DOHH2 (cell line): ENCODE measurements around the gene LBX1.

Experiments
- EZH2phosphoT487 ChIP-seq: fragments of 200-600 bp; sonication (generic); IDR thresholded peaks from 2 replicates; pipeline ENCODE4 v1.6.1; 2017; ENCODE audit warnings: borderline replicate concordance, mild to moderate bottlenecking, antibody characterized with exemption, low read length, moderate library complexity, mixed read lengths
- TF ChIP-seq, protein P1 (sequence below): fragments of 200-600 bp; sonication (generic); IDR thresholded peaks from one replicate; pipeline ENCODE4 v1.5.1; 2014; ENCODE audit warnings: antibody characterized with exemption, mild to moderate bottlenecking, low read depth, low read length; ENCODE audit not compliant: poor library complexity, severe bottlenecking

DNA sequence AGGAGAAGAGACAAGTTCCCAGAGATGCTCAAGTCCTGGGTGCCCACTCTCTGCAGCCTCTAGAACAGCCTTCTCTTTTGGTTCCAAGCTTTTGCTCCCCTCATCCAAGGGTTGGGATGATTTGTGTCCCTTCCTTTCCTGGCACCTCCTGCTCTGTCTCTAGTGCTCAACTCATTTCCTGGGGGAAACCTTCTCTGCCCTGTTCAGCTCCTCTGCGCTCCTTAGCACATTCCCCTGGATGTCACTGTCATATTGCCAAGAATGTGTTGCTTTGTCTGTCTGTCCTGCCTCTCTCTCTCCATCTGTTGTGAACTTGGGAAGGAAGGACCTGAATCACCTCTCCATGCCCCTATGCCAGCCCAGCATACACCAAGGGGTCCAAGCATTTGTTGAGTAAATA lies 5.1 kb upstream of the LBX1 start:
- TF ChIP-seq, protein P1, sequence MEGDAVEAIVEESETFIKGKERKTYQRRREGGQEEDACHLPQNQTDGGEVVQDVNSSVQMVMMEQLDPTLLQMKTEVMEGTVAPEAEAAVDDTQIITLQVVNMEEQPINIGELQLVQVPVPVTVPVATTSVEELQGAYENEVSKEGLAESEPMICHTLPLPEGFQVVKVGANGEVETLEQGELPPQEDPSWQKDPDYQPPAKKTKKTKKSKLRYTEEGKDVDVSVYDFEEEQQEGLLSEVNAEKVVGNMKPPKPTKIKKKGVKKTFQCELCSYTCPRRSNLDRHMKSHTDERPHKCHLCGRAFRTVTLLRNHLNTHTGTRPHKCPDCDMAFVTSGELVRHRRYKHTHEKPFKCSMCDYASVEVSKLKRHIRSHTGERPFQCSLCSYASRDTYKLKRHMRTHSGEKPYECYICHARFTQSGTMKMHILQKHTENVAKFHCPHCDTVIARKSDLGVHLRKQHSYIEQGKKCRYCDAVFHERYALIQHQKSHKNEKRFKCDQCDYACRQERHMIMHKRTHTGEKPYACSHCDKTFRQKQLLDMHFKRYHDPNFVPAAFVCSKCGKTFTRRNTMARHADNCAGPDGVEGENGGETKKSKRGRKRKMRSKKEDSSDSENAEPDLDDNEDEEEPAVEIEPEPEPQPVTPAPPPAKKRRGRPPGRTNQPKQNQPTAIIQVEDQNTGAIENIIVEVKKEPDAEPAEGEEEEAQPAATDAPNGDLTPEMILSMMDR: no peak
- 0 out of 2 replicates have a peak, but pooled peaks have one; percentile 52 for TF ChIP-seq EZH2phosphoT487
